ENCODE measurements around the gene ADAM17. TPM values are rescaled to one million over a fixed set of nuclear protein-coding genes. Genes with fewer than 3 reads are reported as not detected.

Gene ADAM17
- total and polyA plus RNA-seq, 2 of the 13 experiments (the other 11 are each of a cell fraction or from before 2014, with no cell fraction given): 6.5 to 33.4 TPM

DNA sequence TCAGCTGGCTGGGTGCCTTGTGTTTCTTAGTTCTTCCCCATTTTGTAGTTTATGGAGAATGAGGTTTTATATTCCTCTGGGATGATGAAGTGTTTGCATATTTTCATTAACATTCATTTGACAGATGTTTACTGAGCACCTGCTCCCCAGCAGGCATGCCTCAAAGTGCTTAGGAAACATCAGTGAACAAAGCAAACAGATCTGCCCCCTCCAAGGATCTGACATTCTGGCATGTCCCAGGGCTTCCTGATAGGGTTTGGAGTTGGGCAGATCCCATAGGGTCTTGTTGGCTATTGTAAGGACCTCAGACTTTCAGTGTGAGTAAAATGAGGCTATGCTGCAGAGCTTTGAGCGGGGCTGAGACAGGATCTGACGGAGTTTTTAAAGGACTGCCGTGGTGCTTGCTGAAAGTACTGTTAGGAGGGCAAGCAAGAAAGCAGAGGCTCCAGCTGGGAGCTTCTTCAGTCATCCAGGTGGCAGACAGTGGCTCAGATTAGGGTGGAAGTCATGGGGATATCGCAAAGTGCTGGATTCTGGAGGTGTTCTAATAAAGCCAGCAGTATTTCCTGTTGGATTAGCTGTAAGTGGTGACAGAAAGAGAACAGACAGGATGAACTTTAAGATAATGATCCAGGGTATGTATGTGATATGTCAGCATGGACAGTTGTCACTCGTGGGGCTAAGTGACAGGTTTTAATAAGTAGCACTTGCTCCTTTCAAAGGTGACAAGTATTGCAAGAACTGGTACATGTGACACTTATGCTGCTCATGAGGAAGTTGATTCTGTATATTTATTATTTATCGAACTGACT, 92.5 kb downstream of the ADAM17 start:
- 98% methylated on average over 6 of the region's 6 CpGs for WGBS (ENCODE audit: low lambda C conversion rate)
- no peak for TF ChIP-seq TOE1 (CRISPR knock-in tag; IDR thresholded peaks at IDR 0.05)
- TF ChIP-seq MXI1 (IDR thresholded peaks at IDR 0.05; ENCODE audit: borderline replicate concordance, low read depth, low read length): no peak
- TF ChIP-seq TAF1 (CRISPR knock-in tag; IDR thresholded peaks at IDR 0.05): no peak
- TF ChIP-seq ZSCAN22 (CRISPR knock-in tag; IDR thresholded peaks at IDR 0.05): no peak
- no peak for TF ChIP-seq KLF6 (CRISPR knock-in tag; IDR thresholded peaks at IDR 0.05)
- no peak for TF ChIP-seq ZC3H13 (CRISPR knock-in tag; IDR thresholded peaks at IDR 0.05)
- no peak for TF ChIP-seq ZNF234 (CRISPR knock-in tag; conservative IDR thresholded peaks at IDR 0.05)
- peaks cover 11 to 41% of the 10 kb centered on the region in 2 experiments for H3K36me3 ChIP-seq (replicated peaks in 1 of 2; ENCODE audit: control insufficient read depth in 1 of 2, insufficient read depth in 2 of 2, low read length in 2 of 2)
- H3K4me3 ChIP-seq (replicated peaks in 1 of 3; ENCODE audit: insufficient read depth in 1 of 3, low read depth in 2 of 3, low read length in 3 of 3): no peak overlapping the region
- in situ Hi-C loops (cut with HindIII; ENCODE audit: extremely low pct_ligation_motif_present, low pct_unique_long_range_greater_than_20kb): no loop called here
- no peaks in the 10 kb centered on the region for H3K79me2 ChIP-seq (ENCODE audit: insufficient read depth, low read length)
- no peak for ATAC-seq
- H3K4me1 ChIP-seq (ENCODE audit: insufficient read depth, low read length): peaks cover 8% of the 10 kb centered on the region; the same call in 1 of the 2 replicates
- ChIA-PET POLR2A (no interaction called here), CTCF (ENCODE audit: low intra/inter-chr PET ratio, low total read pairs) (no interaction called here)
- H2AFZ ChIP-seq (ENCODE audit: low read length): no peak overlapping the region
- H3K9ac ChIP-seq (ENCODE audit: insufficient read depth, low read depth, low read length): no peak overlapping the region
- no peaks in the 10 kb centered on the region for H4K20me1 ChIP-seq (ENCODE audit: insufficient read depth, low read length)
- H3K27me3 ChIP-seq (ENCODE audit: control insufficient read depth in 1 of 2, insufficient read depth in 2 of 2, low read length in 2 of 2): no peaks in the 10 kb centered on the region
- BruUV-seq (replicated peaks): TSS peak; percentile 32
- FAIRE-seq: no peak
- H3K9me3 ChIP-seq (ENCODE audit: low read length): no peaks in the 10 kb centered on the region
- intact Hi-C loops (cut with micrococcal nuclease; ENCODE audit: unreplicated experiment): no loop called here
- H3K27ac ChIP-seq (ENCODE audit: extremely low read length, insufficient read depth, low read length): no peak overlapping the region
- DNase-seq (ENCODE audit: low spot score): no peak
- no peak overlapping the region for H3K4me2 ChIP-seq (ENCODE audit: low read depth, low read length)

- WGBS (ENCODE audit: low lambda C conversion rate): 94% methylated on average over 5 of the region's 5 CpGs
- DNase-seq (ENCODE audit: low spot score): no peak
- no peak overlapping the region for H3K27ac ChIP-seq (ENCODE audit: extremely low read length, insufficient read depth, low read length)
- intact Hi-C loops (cut with micrococcal nuclease; ENCODE audit: unreplicated experiment): no loop called here
- ChIA-PET CTCF (ENCODE audit: low intra/inter-chr PET ratio, low total read pairs) (no interaction called here), POLR2A (no interaction called here)
- no peaks in the 10 kb centered on the region for H4K20me1 ChIP-seq (ENCODE audit: insufficient read depth, low read length)
- no peaks in the 10 kb centered on the region for H3K27me3 ChIP-seq (ENCODE audit: control insufficient read depth in 1 of 2, insufficient read depth in 2 of 2, low read length in 2 of 2)
- no peak overlapping the region for H3K9ac ChIP-seq (ENCODE audit: insufficient read depth, low read depth, low read length)
- H2AFZ ChIP-seq (ENCODE audit: low read length): no peak overlapping the region
- no peak for ATAC-seq
- H3K79me2 ChIP-seq (ENCODE audit: insufficient read depth, low read length): no peaks in the 10 kb centered on the region
- in situ Hi-C loops (cut with HindIII; ENCODE audit: extremely low pct_ligation_motif_present, low pct_unique_long_range_greater_than_20kb): no loop called here
- no peak for FAIRE-seq
- no peak overlapping the region for H3K4me3 ChIP-seq (replicated peaks in 1 of 3; ENCODE audit: insufficient read depth in 1 of 3, low read depth in 2 of 3, low read length in 3 of 3)
- H3K36me3 ChIP-seq (replicated peaks in 1 of 2; ENCODE audit: control insufficient read depth in 1 of 2, insufficient read depth in 2 of 2, low read length in 2 of 2): peaks cover 9 to 42% of the 10 kb centered on the region in 2 experiments
- H3K4me2 ChIP-seq (ENCODE audit: low read depth, low read length): no peak overlapping the region
- TF ChIP-seq ZNF776 (CRISPR knock-in tag; IDR thresholded peaks at IDR 0.05): no peak
- TF ChIP-seq PTBP1 (IDR thresholded peaks at IDR 0.05; ENCODE audit: low read depth, low read length, poor library complexity, severe bottlenecking): no peak
- TF ChIP-seq ISL2 (CRISPR knock-in tag; IDR thresholded peaks at IDR 0.05): no peak
- H3K9me3 ChIP-seq (ENCODE audit: low read length): no peaks in the 10 kb centered on the region
- BruUV-seq (replicated peaks): no TSS peak
- peaks cover 8% of the 10 kb centered on the region; the same call in 1 of the 2 replicates for H3K4me1 ChIP-seq (ENCODE audit: insufficient read depth, low read length)
These were observed 93.3 kb downstream of the ADAM17 start for GRCh38 chr2:9462313-9462712.
